Measurements from ENCODE around the gene HSPB2.
"Not testable (repeated sequence)": the region's sequence is repeated elsewhere in the genome, so short reads cannot be mapped to it uniquely, and the experiment has no call there.

The HSPB2 gene

GRCh38 chr11:111912535-111912934, at the start of gene HSPB2:
HSPB2 (plus strand) TSS chr11:111912734; CDS start chr11:111912830, 96 bp downstream.
- no peak for FAIRE-seq

GRCh38 chr11:111870113-111870512, 42.4 kb upstream of the HSPB2 start:
- no peak for FAIRE-seq

GRCh38 chr11:111870522-111870885, 42.0 kb upstream of the HSPB2 start:
- no peak for FAIRE-seq

- no peak for FAIRE-seq
These were observed 41.4 kb upstream of the HSPB2 start, which contains the start of gene ALG9 for GRCh38 chr11:111870886-111871692. ALG9 (minus strand) TSS chr11:111871581; CDS start chr11:111871482, 99 bp downstream.

GRCh38 chr11:111871693-111872161, 40.8 kb upstream of the HSPB2 start:
- no peak for FAIRE-seq

GRCh38 chr11:111878385-111878848, 34.1 kb upstream of the HSPB2 start:
- FAIRE-seq, result no peak

- FAIRE-seq, result peak; percentile 89
These were observed 33.5 kb upstream of the HSPB2 start, which contains the start of the genes CFAP68 and FDXACB1 for GRCh38 chr11:111878849-111879636. CFAP68 (plus strand) TSS chr11:111879541; CDS start chr11:111879561, 20 bp downstream. FDXACB1 (minus strand) TSS chr11:111879165; CDS start chr11:111879132, 33 bp downstream.

- no peak for FAIRE-seq
These were observed 32.9 kb upstream of the HSPB2 start for GRCh38 chr11:111879637-111879960.

- FAIRE-seq, result no peak
These were observed 30.3 kb upstream of the HSPB2 start for GRCh38 chr11:111882202-111882601.

GRCh38 chr11:111885053-111885452, 27.5 kb upstream of the HSPB2 start:
- not testable (repeated sequence) for FAIRE-seq

GRCh38 chr11:111886032-111886431, 26.5 kb upstream of the HSPB2 start:
- no peak for FAIRE-seq

GRCh38 chr11:111886844-111887243, 25.7 kb upstream of the HSPB2 start:
- FAIRE-seq, result no peak

GRCh38 chr11:111905411-111905810, 7.1 kb upstream of the HSPB2 start:
- FAIRE-seq, result no peak

GRCh38 chr11:111906680-111907079, 5.9 kb upstream of the HSPB2 start:
- FAIRE-seq, result no peak

- FAIRE-seq, result no peak
These were observed 3.8 kb upstream of the HSPB2 start for GRCh38 chr11:111908639-111909305.

GRCh38 chr11:111909378-111909777, 3.2 kb upstream of the HSPB2 start:
- no peak for FAIRE-seq

- FAIRE-seq, result no peak
These were observed 1.6 kb upstream of the HSPB2 start for GRCh38 chr11:111910676-111911562.

GRCh38 chr11:111911563-111912401, 752 bp upstream of the HSPB2 start, which contains the start of gene CRYAB:
CRYAB (minus strand) TSS chr11:111911770; CDS start chr11:111911724, 46 bp downstream.
- no peak for FAIRE-seq

- FAIRE-seq, result no peak
These were observed 712 bp downstream of the HSPB2 start for GRCh38 chr11:111913031-111913861.

- FAIRE-seq, result no peak
These were observed 1.5 kb downstream of the HSPB2 start for GRCh38 chr11:111913997-111914396.
